K562 (cell line): ENCODE results near the gene MED13L. TPM values are rescaled to one million over a fixed set of nuclear protein-coding genes. Genes with fewer than 3 reads are reported as not detected.

Experiments used
- ATAC-seq: fragments of 200-7000 bp; cut with Tn5 transposase; 3 replicates; pipeline ENCODE4 v1.9.1; 2020; ENCODE audit warnings: moderate library complexity
- BruUV-seq: library from RNA; stranded (reverse); fragments of 400-500 nt; replicated peaks from 2 replicates; lab custom pipeline; 2021; lab: Mats Ljungman, UMichigan
- CTCF ChIA-PET: fragments of 300-600 bp; formaldehyde crosslinking; extraction: SDS; loops from one replicate; lab custom pipeline; 2021; ENCODE audit warnings: low intra/inter-chr PET ratio; lab: Yijun Ruan, JAX
- POLR2A ChIA-PET: fragments of 300-600, 350-650 bp; sonication (Branson Sonifier 250); formaldehyde crosslinking; extraction: SDS; loops from one replicate; lab custom pipeline; 2021; ENCODE audit warnings: antibody characterized with exemption, inconsistent platforms; lab: Yijun Ruan, JAX
- DNase-seq, 4 experiments: peaks; one replicate each; pipeline versions ENCODE4 v3.0.0 to v3.0.0-alpha.2; 2011 to 2018; ENCODE audit warnings: low spot score in 3 of 4, mixed read lengths in 3 of 4; ENCODE audit errors: extremely low read depth in 1 of 4
- FAIRE-seq: peaks from 2 replicates; lab custom pipeline; 2011; peaks lifted over from hg19 to GRCh38; lab: Jason Lieb, UNC
- H2AFZ ChIP-seq: 2 replicates; pipeline ENCODE4 v1.6.0; 2011; ENCODE audit warnings: low read depth, low read length, control low read depth, inconsistent platforms
- H3K27ac ChIP-seq: fragments of 200-600 bp; 3 replicates; pipeline ENCODE4 v1.8.0; 2011; ENCODE audit warnings: low read depth, mild to moderate bottlenecking, control low read depth, inconsistent platforms, low read length, moderate library complexity, mixed read lengths; ENCODE audit errors: extremely low read depth
- H3K27me3 ChIP-seq, 2 experiments: fragments of 300-600 bp in 1 of 2; 2 replicates in 1 of 2; 3 replicates in 1 of 2; pipeline versions ENCODE4 v1.6.0 to v1.8.0; 2011; ENCODE audit warnings: inconsistent platforms in 2 of 2, low read length in 2 of 2, mild to moderate bottlenecking in 1 of 2, mixed read lengths in 1 of 2, moderate library complexity in 1 of 2; ENCODE audit not compliant: control insufficient read depth in 2 of 2, insufficient read depth in 2 of 2
- H3K36me3 ChIP-seq: fragments of 300-600 bp; 3 replicates; pipeline ENCODE4 v1.8.0; 2011; ENCODE audit warnings: mild to moderate bottlenecking, low read length, inconsistent platforms; ENCODE audit not compliant: control insufficient read depth, insufficient read depth
- H3K4me1 ChIP-seq, 2 experiments: fragments of 200-600 bp in 1 of 2; replicated peaks in 1 of 2; 2 replicates in 1 of 2; 3 replicates in 1 of 2; pipeline versions ENCODE4 v1.5.1 to v1.8.0; 2011; ENCODE audit warnings: inconsistent platforms in 2 of 2, low read length in 2 of 2, mild to moderate bottlenecking in 1 of 2, mixed read lengths in 1 of 2, moderate library complexity in 1 of 2; ENCODE audit not compliant: control insufficient read depth in 2 of 2, insufficient read depth in 2 of 2
- H3K4me2 ChIP-seq: 2 replicates; pipeline ENCODE4 v1.6.1; 2011; ENCODE audit warnings: low read length, control low read depth, inconsistent platforms, mixed read lengths; ENCODE audit not compliant: insufficient read depth
- H3K4me3 ChIP-seq: fragments of 200-600 bp; sonication (generic), shearing (Covaris generic); 2 replicates; pipeline ENCODE4 v1.5.1; 2016; ENCODE audit warnings: control low read depth, inconsistent platforms
- H3K79me2 ChIP-seq: fragments of 200-600 bp; 3 replicates; pipeline ENCODE4 v1.8.0; 2011; ENCODE audit warnings: low read length, inconsistent platforms; ENCODE audit not compliant: control insufficient read depth, insufficient read depth
- H3K9ac ChIP-seq, 2 experiments: 2 replicates each; pipeline versions ENCODE4 v1.6.0 to v1.6.1; 2011; ENCODE audit warnings: low read depth in 2 of 2, low read length in 2 of 2, control low read depth in 1 of 2, inconsistent platforms in 1 of 2, mild to moderate bottlenecking in 1 of 2, mixed read lengths in 1 of 2; ENCODE audit not compliant: insufficient read depth in 1 of 2
- H3K9me1 ChIP-seq: one replicate; pipeline ENCODE4 v1.6.0; 2011; ENCODE audit warnings: inconsistent platforms, mild to moderate bottlenecking, low read length, moderate library complexity; ENCODE audit not compliant: control insufficient read depth, insufficient read depth
- H3K9me3 ChIP-seq: replicated peaks from 2 replicates; pipeline ENCODE4 v1.5.1; 2011; ENCODE audit warnings: low read depth, low read length, inconsistent platforms; ENCODE audit not compliant: control insufficient read depth, insufficient read depth
- H4K20me1 ChIP-seq: replicated peaks from 2 replicates; pipeline ENCODE4 v1.6.1; 2011; ENCODE audit warnings: low read length, inconsistent platforms, mixed read lengths; ENCODE audit not compliant: control insufficient read depth, insufficient read depth
- CTCF ChIP-seq, 3 experiments: IDR thresholded peaks in 2 of 3; conservative IDR thresholded peaks in 1 of 3; 2 replicates each; pipeline ENCODE4 v1.5.1; 2011 to 2012; ENCODE audit warnings: low read length in 3 of 3, mild to moderate bottlenecking in 3 of 3, control low read depth in 2 of 3, improper control_type of control experiment in 1 of 3, inconsistent platforms in 1 of 3, low read depth in 1 of 3, mixed read lengths in 1 of 3, moderate library complexity in 1 of 3; ENCODE audit not compliant: insufficient read depth in 2 of 3
- ELF4 ChIP-seq: fragments of 450-650 bp; formaldehyde crosslinking; IDR thresholded peaks from 2 replicates; pipeline ENCODE4 v1.4.0; 2022; ENCODE audit warnings: missing genetic modification characterization
- FOXK1 ChIP-seq: sonication (generic); formaldehyde crosslinking; IDR thresholded peaks from 2 replicates; pipeline ENCODE4 v1.8.0; 2022; ENCODE audit warnings: missing genetic modification reagents, mild to moderate bottlenecking, borderline replicate concordance
- GTF3C2 ChIP-seq: IDR thresholded peaks from 3 replicates; pipeline ENCODE4 v1.6.1; 2011; ENCODE audit warnings: borderline replicate concordance, mild to moderate bottlenecking, moderate library complexity; ENCODE audit not compliant: insufficient read length; ENCODE audit errors: extremely low read depth
- PREB ChIP-seq: sonication (generic); formaldehyde crosslinking; IDR thresholded peaks from 2 replicates; pipeline ENCODE4 v1.8.1; 2023; ENCODE audit warnings: mild to moderate bottlenecking, missing genetic modification reagents
- RFX7 ChIP-seq: fragments of 250-450 bp; sonication (Bioruptor Pico); IDR thresholded peaks from 2 replicates; pipeline ENCODE4 v1.5.1; 2021; ENCODE audit warnings: mild to moderate bottlenecking
- SIN3A ChIP-seq, 2 experiments: fragments of 150-350 bp in 1 of 2; IDR thresholded peaks; 2 replicates each; pipeline ENCODE4 v1.6.1; 2011 to 2016; ENCODE audit warnings: borderline replicate concordance in 2 of 2, low read depth in 2 of 2, low read length in 2 of 2, mild to moderate bottlenecking in 2 of 2, moderate library complexity in 2 of 2; ENCODE audit not compliant: control insufficient read depth in 1 of 2
- WGBS: fragments of 100-300 bp; shearing (Covaris generic); methylation state at CpG from one replicate; pipeline ENCODE4 v1.1.6; 2016; ENCODE audit warnings: low coverage, mixed read lengths; ENCODE audit not compliant: insufficient coverage; ENCODE audit errors: missing lambda C conversion rate; 5-methylcytosine and 5-hydroxymethylcytosine counted together
- in situ Hi-C: fragments of 300-500 bp; cut with MboI; formaldehyde crosslinking; loops from 4 replicates; pipeline ENCODE4 v1.15.0; 2018; ENCODE audit warnings: inconsistent platforms, mixed read lengths
- intact Hi-C: fragments of 100-400 bp; cut with micrococcal nuclease; formaldehyde crosslinking; loops from 2 replicates; pipeline ENCODE4 v1.14.2; 2022
- polyA plus RNA-seq, 8 experiments: library from polyadenylated mRNA; depleted of rRNA in 4 of 8; stranded (reverse) in 5 of 8; unstranded in 3 of 8; fragments of >200 nt; fragmentation: Nextera tagmentation in 2 of 8; fragmentation: Illumina TruSeq in 1 of 8; extraction: Ambion mirVana in 2 of 8; extraction: Trizol in 1 of 8; gene quantifications; 2 replicates each; pipeline versions ENCODE4 v1.2.1 to v1.2.3, GENCODE V29; 2011 to 2014; ENCODE audit warnings: inconsistent platforms in 1 of 8, missing spikeins in 1 of 8
- total RNA-seq, 7 experiments: library from RNA; depleted of rRNA in 6 of 7; stranded (reverse); fragments of >200 nt in 6 of 7; fragmentation: Illumina TruSeq in 2 of 7; extraction: Trizol in 2 of 7; gene quantifications; 2 replicates each; pipeline versions ENCODE4 v1.2.1 to v1.2.3, GENCODE V29; 2011 to 2021; ENCODE audit warnings: low replicate concordance in 1 of 7

MED13L gene
- total and polyA plus RNA-seq, 9 of the 15 experiments (the other 6 are each of a cell fraction or from before 2014, with no cell fraction given) = 13.4 to 90.3 (median 36.9) TPM

GRCh38 chr12:116090516-116090915 is 187.0 kb downstream of the MED13L start:
- 0 out of 2 replicates have a peak, but pooled peaks cover 3% of the 10 kb centered on the region for H4K20me1 ChIP-seq
- H3K27me3 ChIP-seq = no peaks in the 10 kb centered on the region
- H2AFZ ChIP-seq = no peak overlapping the region
- no peaks in the 10 kb centered on the region for H3K9me3 ChIP-seq
- no peak overlapping the region for H3K4me2 ChIP-seq
- no TSS peak for BruUV-seq
- H3K9ac ChIP-seq = no peak overlapping the region
- intact Hi-C loops = no loop called here
- 98% methylated on average over 4 of the region's 4 CpGs for WGBS
- ChIA-PET CTCF (no interaction called here), POLR2A (interaction anchor here (0.5 to 2.1 kb wide), 2 partner anchors 9 to 35 kb away, joined by 3 to 9 read pairs; no protein-coding TSS in a partner anchor)
- DNase-seq (no peak), ATAC-seq (no peak), FAIRE-seq (no peak)
- in situ Hi-C loops = no loop called here
- no peaks in the 10 kb centered on the region for H3K9me1 ChIP-seq
- H3K79me2 ChIP-seq = peaks cover 86% of the 10 kb centered on the region
- H3K27ac ChIP-seq = no peak overlapping the region
- peaks cover 2 to 6% of the 10 kb centered on the region in 2 experiments; a peak in 3 of 5 replicates for H3K4me1 ChIP-seq
- TF ChIP-seq GTF3C2 (no peak), CTCF (IDR thresholded peaks at IDR 0.05 in 2 of 3, conservative IDR thresholded peaks at IDR 0.05 in 1 of 3; ENCODE audit: insufficient read depth in 2 of 3, low read depth in 1 of 3, low read length in 3 of 3) (no peak), ELF4 (CRISPR knock-in tag) (no peak), SIN3A (IDR thresholded peaks at IDR 0.05; ENCODE audit: borderline replicate concordance in 2 of 2, control insufficient read depth in 1 of 2, low read depth in 2 of 2, low read length in 2 of 2) (no peak), RFX7 (CRISPR knock-in tag) (no peak), PREB (CRISPR knock-in tag) (no peak), FOXK1 (no peak)
- H3K36me3 ChIP-seq = peaks cover 13% of the 10 kb centered on the region; the same call in 2 of the 3 replicates
- no peak overlapping the region for H3K4me3 ChIP-seq
